T-helper 2 cell treated with Interferon-gamma antibody and Interleukin-4, amounts not matched to agents 5 μg/mL and 100 μg/mL, for 36 hours (primary cell): ENCODE results near the gene STK17A.
A peak's percentile ranks its signal among the peaks of the same experiment; 100 is the strongest.
"Not testable (repeated sequence)": the region's sequence is repeated elsewhere in the genome, so short reads cannot be mapped to it uniquely, and the experiment has no call there.

ENCODE experiments used
- DNase-seq: peaks from one replicate; pipeline ENCODE4 v3.0.0; 2021; ENCODE audit warnings: low spot score
- H3K27ac Mint-ChIP-seq: one replicate; pipeline ENCODE4 v1.8.0; 2021; ENCODE audit warnings: mild to moderate bottlenecking, mixed read lengths
- H3K27me3 Mint-ChIP-seq: one replicate; pipeline ENCODE4 v1.8.0; 2021; ENCODE audit warnings: low read depth, mixed read lengths
- H3K36me3 Mint-ChIP-seq: one replicate; pipeline ENCODE4 v1.8.0; 2021; ENCODE audit warnings: low read depth, mixed read lengths
- H3K4me1 Mint-ChIP-seq: one replicate; pipeline ENCODE4 v1.8.0; 2021; ENCODE audit warnings: low read depth, mixed read lengths
- H3K4me3 Mint-ChIP-seq: one replicate; pipeline ENCODE4 v1.8.0; 2022; ENCODE audit warnings: mild to moderate bottlenecking, moderate library complexity, mixed read lengths
- H3K9me3 Mint-ChIP-seq: one replicate; pipeline ENCODE4 v1.8.0; 2021; ENCODE audit warnings: mixed read lengths

The STK17A gene

GRCh38 chr7:43554423-43554822 lies 28.5 kb upstream of the STK17A start:
- Mint-ChIP-seq H3K9me3 (no peaks in the 10 kb centered on the region), H3K27ac (no peak overlapping the region), H3K27me3 (peaks cover 26% of the 10 kb centered on the region), H3K36me3 (no peaks in the 10 kb centered on the region), H3K4me3 (no peak overlapping the region), H3K4me1 (peaks cover 15% of the 10 kb centered on the region)
- DNase-seq, result no peak

- H3K27ac Mint-ChIP-seq, result no peak overlapping the region
- H3K4me1 Mint-ChIP-seq, result peaks cover 15% of the 10 kb centered on the region
- no peak overlapping the region for H3K4me3 Mint-ChIP-seq
- no peak for DNase-seq
- H3K9me3 Mint-ChIP-seq, result no peaks in the 10 kb centered on the region
- H3K27me3 Mint-ChIP-seq, result peaks cover 42% of the 10 kb centered on the region
- no peaks in the 10 kb centered on the region for H3K36me3 Mint-ChIP-seq
These were observed 24.9 kb upstream of the STK17A start for GRCh38 chr7:43557831-43558495.

GRCh38 chr7:43559171-43559945 lies 23.6 kb upstream of the STK17A start:
- Mint-ChIP-seq H3K36me3 (no peaks in the 10 kb centered on the region), H3K4me3 (no peak overlapping the region), H3K4me1 (peaks cover 4% of the 10 kb centered on the region), H3K27ac (no peak overlapping the region), H3K9me3 (no peaks in the 10 kb centered on the region), H3K27me3 (peaks cover 52% of the 10 kb centered on the region)
- no peak for DNase-seq

GRCh38 chr7:43559946-43560335 lies 23.0 kb upstream of the STK17A start:
- Mint-ChIP-seq H3K9me3 (no peaks in the 10 kb centered on the region), H3K36me3 (no peaks in the 10 kb centered on the region), H3K27me3 (peaks cover 53% of the 10 kb centered on the region), H3K27ac (no peak overlapping the region), H3K4me3 (no peak overlapping the region), H3K4me1 (no peaks in the 10 kb centered on the region)
- DNase-seq, result no peak

- no peak overlapping the region for H3K4me3 Mint-ChIP-seq
- no peak for DNase-seq
- peaks cover 55% of the 10 kb centered on the region for H3K27me3 Mint-ChIP-seq
- no peak overlapping the region for H3K27ac Mint-ChIP-seq
- no peaks in the 10 kb centered on the region for H3K9me3 Mint-ChIP-seq
- H3K36me3 Mint-ChIP-seq, result no peaks in the 10 kb centered on the region
- no peaks in the 10 kb centered on the region for H3K4me1 Mint-ChIP-seq
These were observed 22.1 kb upstream of the STK17A start for GRCh38 chr7:43560742-43561330.

- no peaks in the 10 kb centered on the region for H3K4me1 Mint-ChIP-seq
- no peaks in the 10 kb centered on the region for H3K36me3 Mint-ChIP-seq
- no peak for DNase-seq
- peaks cover 54% of the 10 kb centered on the region for H3K27me3 Mint-ChIP-seq
- no peaks in the 10 kb centered on the region for H3K9me3 Mint-ChIP-seq
- no peak overlapping the region for H3K4me3 Mint-ChIP-seq
- H3K27ac Mint-ChIP-seq, result no peak overlapping the region
These were observed 20.5 kb upstream of the STK17A start for GRCh38 chr7:43562383-43562782.

- Mint-ChIP-seq H3K36me3 (no peaks in the 10 kb centered on the region), H3K9me3 (no peaks in the 10 kb centered on the region), H3K27me3 (peaks cover 36% of the 10 kb centered on the region), H3K4me3 (no peak overlapping the region), H3K27ac (no peak overlapping the region), H3K4me1 (peaks cover 11% of the 10 kb centered on the region)
- DNase-seq, result no peak
These were observed 17.1 kb upstream of the STK17A start for GRCh38 chr7:43565786-43566185.

GRCh38 chr7:43568529-43568928 lies 14.4 kb upstream of the STK17A start:
- peaks cover 20% of the 10 kb centered on the region for H3K4me1 Mint-ChIP-seq
- DNase-seq, result no peak
- no peak overlapping the region for H3K4me3 Mint-ChIP-seq
- H3K27me3 Mint-ChIP-seq, result peaks cover 13% of the 10 kb centered on the region
- H3K27ac Mint-ChIP-seq, result no peak overlapping the region
- H3K9me3 Mint-ChIP-seq, result no peaks in the 10 kb centered on the region
- H3K36me3 Mint-ChIP-seq, result no peaks in the 10 kb centered on the region

GRCh38 chr7:43569424-43569823 lies 13.5 kb upstream of the STK17A start:
- no peak for DNase-seq
- Mint-ChIP-seq H3K4me1 (peaks cover 20% of the 10 kb centered on the region), H3K27me3 (peaks cover 10% of the 10 kb centered on the region), H3K36me3 (no peaks in the 10 kb centered on the region), H3K9me3 (no peaks in the 10 kb centered on the region), H3K27ac (no peak overlapping the region), H3K4me3 (no peak overlapping the region)

- Mint-ChIP-seq H3K4me3 (no peak overlapping the region), H3K27me3 (peaks cover 4% of the 10 kb centered on the region), H3K27ac (peak overlapping the region; percentile 9), H3K4me1 (peaks cover 20% of the 10 kb centered on the region), H3K9me3 (no peaks in the 10 kb centered on the region), H3K36me3 (no peaks in the 10 kb centered on the region)
- DNase-seq, result no peak
These were observed 12.1 kb upstream of the STK17A start for GRCh38 chr7:43570688-43571365.

- Mint-ChIP-seq H3K36me3 (no peaks in the 10 kb centered on the region), H3K27ac (peak overlapping the region; percentile 47), H3K4me1 (peaks cover 22% of the 10 kb centered on the region), H3K9me3 (no peaks in the 10 kb centered on the region), H3K4me3 (peak overlapping the region; percentile 3), H3K27me3 (peaks cover 2% of the 10 kb centered on the region)
- peak; percentile 51 for DNase-seq
These were observed 10.3 kb upstream of the STK17A start for GRCh38 chr7:43572516-43573049.

- H3K36me3 Mint-ChIP-seq, H3K27me3 Mint-ChIP-seq, H3K27ac Mint-ChIP-seq, DNase-seq, H3K4me3 Mint-ChIP-seq, H3K9me3 Mint-ChIP-seq: not testable (repeated sequence)
- H3K4me1 Mint-ChIP-seq, result peaks cover 20% of the 10 kb centered on the region
These were observed 9.1 kb upstream of the STK17A start for GRCh38 chr7:43573832-43574231.

GRCh38 chr7:43575506-43575905 lies 7.4 kb upstream of the STK17A start:
- Mint-ChIP-seq H3K27me3 (peaks cover 8% of the 10 kb centered on the region), H3K4me1 (peaks cover 16% of the 10 kb centered on the region), H3K27ac (no peak overlapping the region), H3K9me3 (no peaks in the 10 kb centered on the region), H3K36me3 (no peaks in the 10 kb centered on the region), H3K4me3 (no peak overlapping the region)
- no peak for DNase-seq

- Mint-ChIP-seq H3K27me3 (peaks cover 14% of the 10 kb centered on the region), H3K4me1 (peaks cover 16% of the 10 kb centered on the region), H3K27ac (no peak overlapping the region), H3K4me3 (no peak overlapping the region), H3K9me3 (no peaks in the 10 kb centered on the region), H3K36me3 (no peaks in the 10 kb centered on the region)
- DNase-seq, result no peak
These were observed 6.7 kb upstream of the STK17A start for GRCh38 chr7:43576241-43576640.
